ENCODE measurements around the gene CAPN9. TPM values are rescaled to one million over a fixed set of nuclear protein-coding genes. Genes with fewer than 3 reads are reported as not detected.
"Not testable (repeated sequence)": the region's sequence is repeated elsewhere in the genome, so short reads cannot be mapped to it uniquely, and the experiment has no call there.

Gene CAPN9, protein sequence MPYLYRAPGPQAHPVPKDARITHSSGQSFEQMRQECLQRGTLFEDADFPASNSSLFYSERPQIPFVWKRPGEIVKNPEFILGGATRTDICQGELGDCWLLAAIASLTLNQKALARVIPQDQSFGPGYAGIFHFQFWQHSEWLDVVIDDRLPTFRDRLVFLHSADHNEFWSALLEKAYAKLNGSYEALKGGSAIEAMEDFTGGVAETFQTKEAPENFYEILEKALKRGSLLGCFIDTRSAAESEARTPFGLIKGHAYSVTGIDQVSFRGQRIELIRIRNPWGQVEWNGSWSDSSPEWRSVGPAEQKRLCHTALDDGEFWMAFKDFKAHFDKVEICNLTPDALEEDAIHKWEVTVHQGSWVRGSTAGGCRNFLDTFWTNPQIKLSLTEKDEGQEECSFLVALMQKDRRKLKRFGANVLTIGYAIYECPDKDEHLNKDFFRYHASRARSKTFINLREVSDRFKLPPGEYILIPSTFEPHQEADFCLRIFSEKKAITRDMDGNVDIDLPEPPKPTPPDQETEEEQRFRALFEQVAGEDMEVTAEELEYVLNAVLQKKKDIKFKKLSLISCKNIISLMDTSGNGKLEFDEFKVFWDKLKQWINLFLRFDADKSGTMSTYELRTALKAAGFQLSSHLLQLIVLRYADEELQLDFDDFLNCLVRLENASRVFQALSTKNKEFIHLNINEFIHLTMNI
- total RNA-seq, result not detected

DNA sequence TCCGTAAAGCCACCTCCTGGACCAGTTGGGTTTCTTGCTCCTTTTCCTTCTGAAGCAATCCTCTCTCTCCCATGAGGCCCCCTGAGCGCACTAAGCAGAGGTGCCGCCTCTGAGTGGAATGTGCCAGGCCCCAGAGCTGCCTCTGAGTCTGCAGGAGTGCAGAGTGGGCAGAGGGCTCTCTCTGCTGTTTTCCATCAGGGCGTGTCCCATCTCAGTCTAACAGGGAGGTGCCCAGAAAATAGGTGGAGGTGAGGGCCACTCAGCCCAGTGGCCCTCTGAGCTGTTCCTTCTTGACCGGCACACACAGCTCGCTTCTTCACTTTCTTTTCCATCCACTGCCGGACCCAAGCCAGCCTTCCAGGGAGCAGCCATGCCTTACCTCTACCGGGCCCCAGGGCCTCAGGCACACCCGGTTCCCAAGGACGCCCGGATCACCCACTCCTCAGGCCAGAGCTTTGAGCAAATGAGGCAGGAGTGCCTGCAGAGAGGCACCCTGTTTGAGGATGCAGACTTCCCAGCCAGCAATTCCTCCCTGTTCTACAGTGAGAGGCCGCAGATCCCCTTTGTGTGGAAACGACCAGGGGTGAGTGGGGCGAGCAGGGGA is at the start of gene CAPN9:
CAPN9 (plus strand) TSS at position 262 of the 604 bp plus-strand sequence; CDS start at position 371, 109 bp downstream.
- ATAC-seq (no peak), DNase-seq (ENCODE audit: low spot score) (no peak)

DNA sequence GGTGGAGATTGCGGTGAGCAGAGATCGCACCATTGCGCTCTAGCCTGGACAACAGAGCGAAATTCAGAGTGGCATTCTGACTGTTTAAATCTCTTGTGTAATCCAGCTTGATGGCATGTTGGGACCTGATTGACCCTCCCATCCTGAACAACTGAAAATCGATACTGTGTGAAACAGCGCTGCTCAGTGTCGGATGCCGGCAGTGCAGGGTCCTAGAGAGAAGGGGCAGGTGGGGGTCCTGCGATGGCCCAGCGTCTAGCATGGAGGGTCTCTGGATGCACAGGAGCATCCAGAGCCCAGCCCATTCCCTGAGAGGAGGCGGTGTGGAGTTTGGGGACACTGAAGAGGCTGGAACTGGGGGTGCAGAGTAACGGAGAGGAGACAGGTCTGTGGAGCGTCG is 49.1 kb upstream of the CAPN9 start:
- ATAC-seq, result peak; percentile 80
- DNase-seq (ENCODE audit: low spot score), result no peak

DNA sequence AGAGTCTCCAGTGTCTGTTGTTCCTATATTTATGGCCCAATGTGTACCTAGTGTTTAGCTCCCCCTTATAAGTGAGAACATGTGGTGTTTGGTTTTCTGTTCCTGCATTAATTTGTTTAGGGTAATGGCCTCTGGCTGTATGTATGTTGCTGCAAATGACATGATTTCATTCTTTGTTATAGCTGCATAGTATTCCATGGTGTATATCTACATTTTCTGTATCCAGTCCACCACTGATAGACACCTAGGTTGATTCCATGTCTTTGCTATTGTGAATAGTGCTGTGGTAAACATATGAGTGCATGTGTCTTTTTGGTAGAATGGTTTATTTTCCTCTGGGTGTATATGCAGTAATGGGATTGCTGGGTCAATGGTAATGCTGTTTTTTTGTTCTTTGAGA is 48.2 kb upstream of the CAPN9 start:
- DNase-seq (ENCODE audit: low spot score); ATAC-seq: not testable (repeated sequence)

DNA sequence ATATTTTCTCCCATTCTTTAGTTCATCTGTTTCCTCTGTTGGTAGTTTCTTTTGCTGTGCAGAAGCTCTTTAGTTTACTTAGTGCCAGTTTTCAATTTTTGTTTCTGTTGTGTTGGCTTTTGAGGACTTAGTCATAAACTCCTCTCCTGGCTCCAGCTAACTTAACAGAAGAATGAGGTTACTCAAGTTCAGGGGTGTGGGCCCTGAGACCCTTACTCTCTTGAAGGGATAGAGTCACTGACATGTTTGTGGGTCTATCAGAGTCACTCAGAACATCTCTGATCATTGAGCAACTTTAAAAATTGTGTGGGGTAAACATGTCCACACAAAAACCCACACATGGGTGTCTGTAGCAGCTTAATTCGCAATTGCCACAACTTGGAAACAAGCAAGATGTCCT is 47.5 kb upstream of the CAPN9 start:
- ATAC-seq, result no peak
- DNase-seq (ENCODE audit: low spot score), result no peak

DNA sequence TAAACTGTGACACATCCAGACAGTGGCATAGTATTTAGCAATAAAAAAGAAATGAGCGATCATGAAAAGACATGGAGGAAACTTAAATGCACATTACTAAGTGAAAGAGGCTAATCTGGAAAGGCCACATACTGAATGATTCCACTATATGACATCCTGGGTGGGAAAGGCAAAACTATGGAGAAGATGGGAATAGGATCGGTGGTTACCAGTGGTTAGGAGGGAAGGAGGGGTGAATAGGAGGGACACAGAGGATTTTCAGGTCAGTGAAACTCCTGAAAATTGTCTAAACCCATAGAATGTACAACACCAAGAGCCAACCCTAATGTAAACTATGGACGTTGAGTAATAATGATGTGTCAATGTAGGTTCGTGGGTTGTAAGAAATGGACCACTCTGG is 47.1 kb upstream of the CAPN9 start:
- no peak for ATAC-seq
- no peak for DNase-seq (ENCODE audit: low spot score)

DNA sequence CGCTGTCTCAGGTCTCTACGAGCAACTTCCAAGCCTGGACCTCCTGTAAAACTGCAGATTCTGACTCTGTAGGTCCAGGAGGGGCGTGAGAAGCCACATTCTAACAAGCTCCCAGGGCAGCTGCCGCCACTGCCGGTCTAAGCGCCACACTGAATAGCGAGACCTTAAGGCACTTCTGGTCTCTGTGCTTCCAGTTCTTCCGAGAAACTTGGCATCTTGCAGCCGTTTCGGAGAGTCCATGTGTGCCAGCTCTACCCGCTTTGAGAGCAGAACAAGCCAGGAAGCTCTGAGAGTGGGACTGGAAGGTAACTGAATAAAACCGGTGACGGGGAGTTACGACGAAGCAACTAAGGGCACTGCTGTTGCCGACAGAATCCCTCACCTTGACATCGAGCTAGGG is 45.8 kb upstream of the CAPN9 start:
- ATAC-seq, result no peak
- no peak for DNase-seq (ENCODE audit: low spot score)

DNA sequence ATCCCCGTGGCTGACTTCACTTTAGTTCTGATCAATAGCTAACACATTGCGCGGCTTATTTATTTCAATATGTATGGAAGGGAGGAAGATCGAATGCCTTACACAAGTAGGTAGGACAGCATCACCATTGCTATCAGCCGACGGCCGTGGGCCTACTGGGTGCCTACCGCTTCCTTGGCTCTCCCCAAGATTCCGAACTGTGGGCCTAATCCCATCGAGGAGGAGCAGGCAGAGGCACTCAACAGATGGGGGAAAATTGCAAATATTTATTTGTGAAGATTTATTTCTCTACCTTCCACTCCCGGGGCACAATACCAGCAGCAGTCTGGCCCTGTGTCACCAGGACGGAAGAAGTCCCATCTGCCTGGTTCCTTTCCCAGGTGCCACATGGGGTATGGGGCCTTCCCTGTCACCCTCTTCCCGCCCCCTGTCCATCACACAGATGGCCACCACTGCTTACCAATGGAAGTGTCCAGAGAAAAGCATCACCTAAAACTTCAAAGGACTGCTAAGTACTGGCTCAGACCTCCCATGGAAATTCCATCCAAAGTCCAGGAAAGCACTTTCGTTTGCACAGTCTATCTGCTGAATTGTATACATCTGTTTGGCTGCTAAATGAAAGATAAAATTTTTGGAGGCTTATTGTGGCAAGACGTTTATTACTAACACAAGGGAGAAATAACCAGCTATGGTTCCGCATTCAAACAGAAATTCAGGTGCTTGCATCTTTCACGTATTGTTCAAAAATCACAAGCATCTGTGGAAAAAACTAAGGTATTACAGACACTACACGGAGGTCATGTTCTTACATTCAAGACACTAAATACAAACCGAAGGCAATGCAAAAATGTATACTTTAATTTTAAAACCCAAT is 45.1 kb upstream of the CAPN9 start:
- ATAC-seq, result no peak
- no peak for DNase-seq (ENCODE audit: low spot score)

DNA sequence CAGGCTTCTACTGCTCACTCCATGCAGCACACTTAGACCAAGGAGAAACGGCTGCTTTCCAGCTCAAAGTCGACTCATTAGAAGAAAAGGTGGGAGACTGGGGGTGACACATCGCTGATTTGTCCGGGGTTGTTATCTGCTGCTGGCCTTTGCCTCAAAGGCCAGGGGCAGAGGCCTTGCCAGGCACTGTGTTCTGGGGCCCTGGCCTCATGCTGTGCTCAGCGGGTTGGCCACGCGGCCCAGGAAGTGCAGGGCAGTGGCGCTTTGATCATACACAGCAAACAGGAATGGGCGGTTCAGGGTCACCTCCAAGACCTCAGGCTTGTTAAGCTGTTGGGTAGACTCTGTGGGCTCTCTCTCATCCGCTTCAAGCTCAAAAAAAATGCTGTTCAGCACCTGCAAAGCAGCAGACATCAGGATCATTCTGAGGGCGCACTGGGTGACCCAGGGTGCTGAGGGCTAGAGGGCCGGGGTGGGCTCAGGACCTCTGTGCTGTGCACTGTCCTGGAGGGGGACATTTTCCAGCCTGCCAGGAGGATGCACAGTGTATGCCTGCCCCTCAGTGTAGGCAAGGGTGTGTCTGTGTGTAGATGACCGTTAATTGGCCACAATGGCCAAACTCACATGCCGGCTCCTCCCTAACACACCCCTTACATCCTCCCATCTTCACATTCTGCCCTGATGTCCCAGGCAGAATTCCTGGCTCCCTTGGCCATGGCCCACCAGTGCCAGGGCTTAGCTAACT is 44.1 kb upstream of the CAPN9 start:
- peak; percentile 4 for ATAC-seq
- no peak for DNase-seq (ENCODE audit: low spot score)

DNA sequence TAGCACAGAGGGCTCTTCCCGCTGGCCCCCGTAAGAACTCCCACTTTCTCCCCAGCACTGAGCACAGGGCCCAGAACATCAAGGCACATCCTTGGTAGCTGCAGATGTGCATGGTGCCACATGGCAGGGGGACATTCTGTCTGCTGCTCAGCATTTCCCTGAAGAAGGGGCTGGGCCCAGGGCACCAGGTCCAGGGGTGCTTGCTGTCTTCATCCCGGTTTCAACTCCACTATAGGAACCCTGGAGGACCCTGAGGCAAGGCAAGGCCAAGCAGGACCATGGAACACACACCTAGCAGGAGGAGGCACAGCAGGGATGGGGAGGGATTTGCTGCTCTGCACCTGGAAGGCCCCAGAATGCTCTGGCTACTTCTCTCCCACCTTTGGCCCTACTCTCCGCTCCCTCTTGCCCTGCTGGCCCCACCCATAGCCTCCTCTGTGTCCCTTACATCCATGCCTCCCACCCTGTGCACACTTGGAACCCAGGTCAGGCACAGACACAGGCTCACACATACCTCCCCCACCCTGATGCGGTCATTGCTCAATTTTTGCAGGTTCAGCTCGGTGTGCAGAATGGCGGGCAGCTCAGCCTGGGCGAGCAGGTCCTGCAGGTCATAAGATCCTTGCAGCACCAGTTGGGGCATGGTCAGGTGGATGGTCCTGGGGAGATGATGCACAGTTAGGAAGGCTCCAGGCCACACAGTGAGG is 43.4 kb upstream of the CAPN9 start:
- ATAC-seq (no peak), DNase-seq (ENCODE audit: low spot score) (no peak)

DNA sequence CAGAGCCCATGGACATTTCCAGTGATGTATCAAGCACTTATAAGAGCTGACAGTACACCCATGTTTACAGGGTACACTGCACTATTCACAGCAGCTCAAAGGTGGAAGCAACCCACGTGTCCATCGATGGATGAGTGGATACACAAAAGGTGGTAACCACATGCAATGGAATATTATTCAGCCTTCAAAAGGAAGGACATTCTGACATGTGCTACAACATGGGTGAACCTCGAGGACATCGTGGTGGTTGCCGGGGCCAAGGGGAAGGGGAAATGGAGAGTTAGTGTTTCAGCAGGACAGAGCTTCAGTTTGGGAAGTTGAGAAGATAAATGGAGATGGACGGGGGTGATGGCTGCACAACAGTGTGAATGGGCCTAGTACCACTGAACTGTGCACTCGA is 42.4 kb upstream of the CAPN9 start:
- no peak for ATAC-seq
- no peak for DNase-seq (ENCODE audit: low spot score)

DNA sequence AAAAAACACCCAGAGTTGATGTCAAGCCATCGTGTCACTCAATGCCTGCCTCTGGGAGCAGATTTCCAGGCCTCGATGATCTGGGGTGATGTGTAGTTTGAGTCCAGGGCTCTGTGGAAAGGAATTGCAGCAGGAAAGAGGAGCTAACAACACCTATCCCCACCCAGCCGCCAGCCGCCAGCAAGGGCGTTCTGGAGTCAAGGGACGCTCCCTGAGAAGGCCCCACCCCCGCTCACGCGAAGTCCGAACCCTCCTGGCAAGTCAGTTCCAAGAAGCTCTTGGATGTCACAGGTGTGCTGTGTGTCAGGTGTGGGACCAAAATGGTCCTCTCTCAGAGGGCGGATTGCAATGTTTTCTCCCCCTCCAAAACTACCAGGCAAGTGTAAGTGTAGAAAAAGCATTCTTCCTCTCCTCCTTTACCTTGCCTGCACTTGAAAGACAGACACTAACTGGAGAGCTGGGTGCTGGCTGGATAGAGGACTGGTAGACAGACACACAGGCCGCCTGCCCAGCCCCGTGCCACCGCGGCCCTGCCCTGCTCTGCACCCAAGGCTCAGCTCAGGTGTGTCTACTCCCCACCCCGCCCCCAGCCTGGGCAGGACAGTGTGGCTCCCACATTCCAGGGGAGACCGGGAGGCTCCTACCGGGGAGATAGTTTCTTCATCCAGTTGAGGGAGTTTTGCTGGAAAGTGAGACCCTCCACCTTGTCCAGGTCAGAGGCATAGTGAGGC is 41.7 kb upstream of the CAPN9 start:
- ATAC-seq, result no peak

DNA sequence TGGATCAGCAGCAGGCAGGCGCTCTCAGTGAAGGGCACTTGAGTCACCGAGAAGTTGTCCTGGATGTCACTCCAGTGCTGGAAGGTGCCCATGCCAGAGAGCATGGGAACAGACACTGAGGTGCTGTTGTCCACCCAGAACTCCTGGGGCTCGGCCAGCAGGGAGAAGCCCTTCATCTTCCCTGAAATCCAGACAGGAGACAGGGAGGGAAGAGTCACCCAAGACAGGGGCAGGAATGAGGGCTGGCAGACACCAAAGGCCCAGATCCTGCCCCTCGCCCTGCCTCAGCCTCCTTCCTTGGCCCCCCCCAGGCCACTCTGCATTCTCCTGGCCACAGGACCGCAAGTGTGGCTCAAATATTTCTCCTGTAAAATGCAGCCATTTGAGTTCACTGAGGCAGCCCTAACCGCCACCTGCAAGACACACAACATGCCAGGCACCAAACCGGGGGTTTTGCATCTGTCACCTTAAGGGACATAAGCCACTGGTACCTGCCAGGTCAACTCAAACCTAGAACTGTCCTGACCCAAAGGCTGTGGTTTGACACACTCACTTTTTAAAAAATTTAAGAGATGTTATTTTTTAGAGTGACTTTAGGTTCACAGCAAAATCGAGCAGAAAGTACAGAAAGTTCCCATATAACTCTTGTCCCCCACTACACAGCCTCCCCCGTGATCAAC is 41.0 kb upstream of the CAPN9 start:
- ATAC-seq, result no peak
- DNase-seq (ENCODE audit: low spot score), result no peak

More for the DNA sequence above, 41.7 kb upstream of the CAPN9 start:
- no peak for DNase-seq (ENCODE audit: low spot score)

DNA sequence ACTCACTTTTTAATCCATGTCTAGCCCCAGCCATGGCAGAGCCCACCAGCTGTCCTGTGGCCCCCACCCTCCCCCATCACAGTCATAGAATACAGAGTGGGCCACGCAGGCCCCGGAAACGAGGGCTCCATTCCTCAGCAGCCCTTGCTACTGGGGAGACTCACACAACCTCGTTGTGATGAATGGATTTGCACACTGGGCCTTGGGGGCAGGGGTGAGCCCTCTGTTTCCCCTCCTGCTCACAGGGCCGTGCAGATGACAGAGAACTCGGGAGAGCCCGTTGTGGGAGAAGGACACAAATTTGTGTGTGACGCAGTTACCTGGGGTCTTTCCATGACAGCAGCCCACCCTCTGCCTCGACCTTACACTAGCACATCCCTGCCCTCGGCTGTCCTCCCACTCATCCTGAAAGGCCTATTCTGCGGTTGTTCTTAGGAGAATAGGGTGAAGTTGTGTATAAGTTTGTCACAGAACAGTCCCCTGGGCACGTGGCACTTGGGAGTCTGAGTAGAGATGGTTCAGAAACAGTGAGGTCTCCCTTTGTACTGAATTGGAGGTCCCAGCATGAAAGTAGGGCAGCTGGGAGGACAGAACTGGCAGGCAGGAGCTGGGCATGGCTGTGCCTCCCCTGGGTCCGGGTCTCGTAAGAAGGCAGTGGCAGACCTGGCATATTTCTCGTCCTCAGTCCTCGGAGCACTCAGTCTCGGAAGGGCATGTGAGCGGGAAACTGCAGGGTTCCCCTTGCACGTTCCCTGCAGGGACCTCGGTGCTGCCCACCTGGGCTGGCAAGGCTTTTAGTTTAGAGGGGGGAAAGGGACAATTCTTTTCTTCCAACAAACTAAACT is 40.1 kb upstream of the CAPN9 start:
- ATAC-seq, result no peak
- DNase-seq (ENCODE audit: low spot score), result no peak

DNA sequence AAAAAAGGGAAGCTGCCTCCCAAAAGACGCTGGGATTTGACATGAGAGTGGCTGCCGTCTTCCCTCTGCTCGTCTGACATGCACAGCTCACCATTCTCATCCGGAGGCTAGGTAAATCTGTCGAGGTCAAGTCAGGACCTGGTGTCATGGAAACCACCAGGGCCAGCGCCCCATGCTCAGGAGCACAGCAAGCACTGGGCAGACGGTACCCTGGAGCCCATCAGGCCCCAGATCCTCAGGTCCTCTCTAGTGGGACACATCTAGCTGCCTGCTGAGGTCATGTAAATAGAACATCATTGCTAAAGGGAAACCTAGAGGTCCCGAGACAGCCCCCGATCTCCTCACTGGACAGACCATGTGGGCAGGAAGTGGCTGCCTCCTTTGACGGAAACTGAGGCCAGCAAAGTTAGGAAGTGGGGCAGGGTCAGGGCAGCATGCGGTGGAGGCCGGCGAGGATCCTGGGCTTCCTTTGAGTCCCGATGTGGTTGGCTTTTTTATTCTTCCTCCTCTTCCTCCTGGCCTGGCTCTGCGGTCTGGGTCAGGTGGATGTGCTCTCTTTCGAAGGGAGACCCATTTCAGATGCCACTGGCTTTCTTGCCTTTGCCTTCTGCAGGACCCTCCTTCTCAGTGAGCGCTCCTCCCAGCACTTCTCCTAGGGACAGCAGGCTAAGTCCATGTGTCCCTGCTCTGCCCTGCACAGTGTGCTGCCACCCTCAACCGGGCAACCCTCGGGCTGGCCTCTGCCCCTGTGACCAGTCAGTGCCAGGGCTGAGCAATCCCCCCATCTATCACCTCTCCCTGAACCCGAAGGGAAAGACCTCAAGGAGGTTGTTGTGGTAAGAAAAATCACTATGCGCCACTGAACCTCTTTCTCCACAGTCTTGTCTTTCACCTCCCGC is 39.2 kb upstream of the CAPN9 start:
- peak; percentile 16 for ATAC-seq
- no peak for DNase-seq (ENCODE audit: low spot score)

DNA sequence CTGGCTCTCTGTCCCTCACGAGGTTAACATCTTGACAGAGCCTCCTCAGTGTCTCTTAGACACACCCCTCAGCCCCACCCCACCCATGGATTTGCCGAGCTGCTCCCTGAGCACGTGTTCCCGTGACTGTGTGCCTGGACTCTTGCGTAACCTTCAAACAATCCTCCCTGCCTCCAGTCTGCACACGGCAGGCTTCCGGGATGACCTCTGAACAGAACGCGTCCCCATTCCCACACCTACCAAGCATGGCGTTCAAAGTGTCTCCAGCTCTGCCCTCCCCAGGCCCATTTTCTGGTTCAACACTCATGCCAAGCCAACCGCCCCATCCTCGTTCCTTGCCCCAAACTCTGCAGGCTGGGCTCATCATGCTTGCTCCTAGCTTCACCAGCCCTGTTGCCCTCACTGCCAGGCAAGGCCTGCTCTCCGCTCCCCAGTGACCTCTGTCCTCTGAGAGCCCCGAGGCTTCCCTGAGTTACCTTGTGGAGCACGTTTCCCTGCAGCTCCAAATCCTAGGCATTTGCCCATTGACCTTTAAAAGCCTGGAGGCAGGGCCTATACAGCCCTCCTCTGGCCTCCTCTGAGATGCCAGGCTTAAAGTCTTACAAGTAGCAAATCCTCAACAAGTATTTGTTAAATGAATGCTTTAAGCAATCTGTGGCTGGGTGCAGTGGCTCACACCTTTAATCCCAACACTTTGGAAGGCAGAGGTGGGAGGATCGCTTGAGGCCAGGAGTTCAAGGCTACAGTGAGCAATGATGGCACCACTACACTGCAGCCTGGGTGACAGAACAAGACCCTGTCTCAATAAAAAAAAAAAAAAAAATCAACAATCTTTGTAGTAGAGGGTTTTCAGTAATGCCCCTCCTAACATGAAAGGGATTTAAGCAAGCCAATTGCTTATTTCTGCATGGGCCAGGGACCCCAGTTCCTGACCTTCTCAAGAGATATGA is 38.3 kb upstream of the CAPN9 start:
- peak; percentile 44 for ATAC-seq

More for the DNA sequence above, 38.3 kb upstream of the CAPN9 start:
- peak; percentile 95 for DNase-seq (ENCODE audit: low spot score)
